NCI-H1048 (cell line): ENCODE results near the gene TM4SF1.

Experiments
- DNase-seq: peaks from one replicate; lab custom pipeline; 2025; lab: John Stamatoyannopoulos, UW

The TM4SF1 gene, protein sequence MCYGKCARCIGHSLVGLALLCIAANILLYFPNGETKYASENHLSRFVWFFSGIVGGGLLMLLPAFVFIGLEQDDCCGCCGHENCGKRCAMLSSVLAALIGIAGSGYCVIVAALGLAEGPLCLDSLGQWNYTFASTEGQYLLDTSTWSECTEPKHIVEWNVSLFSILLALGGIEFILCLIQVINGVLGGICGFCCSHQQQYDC

DNA sequence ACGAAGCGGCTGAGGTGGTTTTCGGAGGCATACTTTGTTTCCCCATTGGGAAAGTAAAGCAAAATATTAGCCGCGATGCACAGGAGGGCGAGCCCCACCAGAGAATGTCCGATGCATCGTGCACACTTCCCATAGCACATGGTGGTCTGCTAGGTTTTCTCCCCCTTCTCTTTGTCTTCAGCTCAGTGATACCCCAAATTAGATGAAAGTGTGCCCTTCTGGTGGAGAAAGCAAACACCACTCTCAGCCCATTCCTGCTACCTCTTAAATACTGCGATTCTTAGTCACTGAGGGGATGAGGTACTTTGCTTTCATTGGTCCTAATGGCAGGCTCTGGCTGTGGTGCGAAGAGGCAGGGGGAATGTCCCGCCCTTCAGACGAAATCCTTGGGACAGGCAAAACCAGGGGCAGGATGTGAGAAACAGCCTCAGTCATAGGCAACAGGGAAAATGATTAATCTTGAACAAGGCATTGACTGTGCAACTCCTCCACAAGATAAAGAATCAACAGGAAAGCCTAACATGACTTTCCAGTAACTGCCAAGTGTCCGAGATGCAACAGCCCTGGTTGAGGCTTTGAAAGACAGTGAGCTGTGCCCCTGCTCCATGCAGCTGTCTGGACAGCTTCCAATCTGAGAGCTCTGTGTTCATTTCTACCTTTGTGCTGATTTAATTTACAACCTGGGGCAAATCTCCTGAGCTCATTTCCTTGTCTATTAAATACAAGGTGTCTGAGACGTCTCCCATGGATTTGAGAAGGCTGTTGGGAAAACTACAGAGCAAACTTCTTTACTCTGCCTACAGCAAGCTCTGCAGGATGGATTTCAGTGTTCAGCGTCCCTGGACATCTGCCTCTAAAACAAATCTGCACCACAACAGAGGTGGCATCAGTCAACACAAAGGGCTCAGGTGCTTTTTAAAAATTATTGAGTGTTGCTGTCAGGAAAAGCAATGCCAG is at the start of gene TM4SF1:
Gene TM4SF1 (minus strand): TSS at position 242 of the 957 bp plus-strand sequence. CDS start 102 bp downstream, at position 140.
- DNase-seq, result no peak

DNA sequence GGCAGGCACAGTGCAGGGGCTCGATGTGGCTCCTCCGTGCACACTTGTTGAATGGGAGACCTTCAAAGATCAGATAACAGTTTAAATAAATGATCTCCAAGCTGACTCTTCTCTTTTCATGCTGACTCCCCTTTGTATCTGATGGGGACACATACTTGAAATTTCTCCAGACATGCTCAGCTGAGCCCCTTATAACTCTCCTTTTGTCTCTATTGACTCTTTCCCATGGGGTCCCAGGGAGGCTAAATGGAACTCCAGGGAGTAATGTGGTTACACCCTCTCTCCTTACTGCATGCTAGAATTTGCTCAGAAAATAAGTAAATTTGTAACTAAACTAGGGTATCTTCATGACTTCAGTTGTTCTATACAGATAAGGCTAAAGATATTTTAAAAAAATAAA is 48.9 kb upstream of the TM4SF1 start:
- DNase-seq, result no peak

DNA sequence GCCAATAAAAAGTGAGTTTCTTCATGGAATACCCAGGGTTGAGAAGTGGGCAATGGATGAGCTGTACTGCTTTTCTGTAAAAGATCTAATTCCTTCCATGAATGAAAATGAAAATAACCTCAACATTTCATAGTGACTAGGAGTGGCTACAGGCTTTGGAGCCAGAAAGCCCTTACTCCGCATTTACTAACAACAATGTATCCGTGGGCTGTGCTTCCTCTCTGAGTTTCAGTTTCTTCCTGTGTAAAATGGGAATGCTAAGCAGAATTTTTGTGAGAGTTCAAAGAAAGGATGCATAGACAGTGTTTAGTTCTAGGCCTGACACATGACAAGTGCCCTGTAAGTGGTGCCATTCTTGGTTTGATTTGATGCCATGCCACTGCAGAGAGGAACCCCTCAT is 47.5 kb upstream of the TM4SF1 start:
- DNase-seq, result no peak

DNA sequence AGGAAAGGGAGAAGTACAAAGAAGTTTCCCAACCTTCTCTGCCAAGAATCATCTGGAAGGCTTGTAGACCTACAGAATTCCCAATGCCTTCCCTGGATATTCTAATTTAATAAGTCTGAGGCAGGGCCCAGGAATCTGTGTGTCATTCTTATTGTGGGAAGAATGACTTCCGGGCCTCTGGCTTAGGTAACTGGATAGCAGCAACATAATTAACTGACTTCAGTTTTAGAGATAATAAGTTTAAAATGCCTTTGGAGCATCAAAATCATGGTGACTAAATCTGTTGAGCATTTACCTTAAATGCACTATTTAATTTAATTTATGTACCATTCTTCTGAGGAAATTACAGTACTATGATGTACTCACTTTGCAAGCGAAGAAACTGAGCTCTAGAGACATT is 44.3 kb upstream of the TM4SF1 start:
- DNase-seq, result no peak

DNA sequence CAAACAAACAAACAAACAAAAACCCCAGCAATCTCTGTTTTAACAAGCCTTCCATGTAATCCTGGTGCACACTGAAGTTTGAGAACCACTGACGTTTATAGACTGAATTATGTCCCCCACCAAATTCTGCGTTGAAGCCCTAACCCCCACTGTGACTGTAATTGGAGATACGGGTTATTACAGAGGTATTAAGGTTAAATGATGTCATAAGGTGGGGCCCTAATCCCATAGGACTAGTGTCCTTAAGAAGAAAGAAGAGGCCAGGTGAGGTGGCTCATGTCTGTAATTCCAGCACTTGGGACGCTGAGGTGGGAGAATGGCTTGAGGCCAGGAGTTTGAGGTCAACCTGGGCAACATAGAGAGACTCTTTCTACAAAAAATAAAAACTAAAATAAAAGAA is 42.4 kb upstream of the TM4SF1 start:
- DNase-seq, result no peak

DNA sequence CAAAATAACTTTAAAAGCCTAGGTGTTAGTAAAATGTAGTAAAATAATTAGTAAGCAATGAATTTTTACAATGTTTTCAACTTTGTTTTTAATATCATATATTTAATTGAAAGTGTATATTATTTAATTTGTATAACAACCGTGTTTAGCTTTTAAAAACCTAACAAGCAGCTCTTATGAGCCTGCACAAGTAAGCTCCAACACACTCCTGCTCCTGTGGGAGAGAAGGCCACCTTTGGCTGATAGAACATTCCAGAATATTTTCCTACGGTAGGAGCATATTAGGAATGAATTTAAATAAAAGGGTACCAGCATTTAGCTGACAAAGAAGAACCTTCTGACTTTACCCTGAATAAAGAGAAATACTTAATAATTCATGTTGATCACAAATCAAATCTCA is 40.3 kb upstream of the TM4SF1 start:
- no peak for DNase-seq

DNA sequence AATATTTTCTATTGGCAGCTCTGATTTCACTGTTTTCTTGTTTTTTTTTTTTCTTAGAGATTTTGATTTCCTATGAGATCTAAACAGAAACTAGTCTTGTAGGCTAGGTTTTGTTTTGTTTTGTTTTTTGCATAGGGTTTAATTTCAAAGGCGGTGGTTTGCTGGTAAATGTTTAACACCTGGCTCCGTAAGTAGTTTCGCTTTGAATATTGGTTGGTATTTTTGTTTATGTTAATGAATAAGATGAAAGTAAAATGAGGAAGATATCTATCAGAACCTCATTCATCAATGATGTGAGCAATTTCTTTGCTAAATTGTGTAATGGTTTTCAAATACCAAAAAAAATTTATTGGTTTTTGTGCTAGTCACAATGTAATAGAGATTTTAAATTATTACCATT is 39.7 kb upstream of the TM4SF1 start:
- no peak for DNase-seq

DNA sequence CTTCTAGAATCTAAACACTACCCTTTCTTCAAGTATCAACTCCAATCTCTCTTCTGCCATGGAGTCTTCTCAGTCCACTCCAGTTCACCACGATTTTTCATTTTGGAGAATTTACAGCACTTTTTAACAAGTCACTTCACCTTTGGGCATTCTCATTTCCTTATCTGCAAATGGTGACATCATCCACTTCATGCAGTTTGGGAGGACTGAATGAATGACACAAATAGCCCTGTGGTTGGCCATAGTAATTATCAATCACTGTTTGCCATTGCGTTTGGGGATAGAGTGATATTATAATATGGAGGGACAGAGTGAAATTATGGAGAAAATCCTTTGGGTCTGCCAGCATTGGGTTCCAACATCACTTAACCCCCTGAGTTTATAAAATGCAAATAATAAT is 38.0 kb upstream of the TM4SF1 start:
- no peak for DNase-seq

DNA sequence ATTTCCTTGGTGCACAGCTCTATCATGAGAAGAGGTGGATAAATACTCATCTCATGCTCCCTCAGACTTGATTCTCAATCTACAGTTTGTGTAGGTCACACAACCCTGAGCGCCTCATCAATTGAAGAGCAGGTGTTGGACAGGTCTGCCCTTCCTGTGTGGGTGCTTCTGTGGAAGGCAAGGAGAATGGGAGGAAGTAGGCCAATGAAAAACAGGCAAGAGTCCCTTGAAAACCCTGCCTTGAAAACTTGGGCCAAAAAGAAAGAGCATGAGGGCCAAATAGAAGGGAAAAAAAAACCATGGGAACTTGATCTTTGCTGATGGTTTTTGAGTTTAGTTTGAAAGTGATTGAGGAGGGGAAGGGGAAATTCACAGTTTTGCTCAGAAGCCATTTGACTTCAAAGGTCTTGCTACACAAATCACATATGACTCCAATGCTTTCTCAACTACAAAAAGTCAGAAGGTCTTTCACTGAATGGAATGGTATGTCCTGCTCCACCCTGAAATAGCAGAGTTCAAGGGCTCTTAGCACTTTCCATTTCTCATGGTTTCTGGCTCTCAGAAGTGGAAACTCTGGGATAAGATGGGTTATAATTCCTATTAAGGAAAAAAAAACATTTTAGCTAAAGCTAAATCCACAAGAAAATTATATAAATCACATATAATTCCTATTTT is 37.2 kb upstream of the TM4SF1 start:
- DNase-seq, result no peak

DNA sequence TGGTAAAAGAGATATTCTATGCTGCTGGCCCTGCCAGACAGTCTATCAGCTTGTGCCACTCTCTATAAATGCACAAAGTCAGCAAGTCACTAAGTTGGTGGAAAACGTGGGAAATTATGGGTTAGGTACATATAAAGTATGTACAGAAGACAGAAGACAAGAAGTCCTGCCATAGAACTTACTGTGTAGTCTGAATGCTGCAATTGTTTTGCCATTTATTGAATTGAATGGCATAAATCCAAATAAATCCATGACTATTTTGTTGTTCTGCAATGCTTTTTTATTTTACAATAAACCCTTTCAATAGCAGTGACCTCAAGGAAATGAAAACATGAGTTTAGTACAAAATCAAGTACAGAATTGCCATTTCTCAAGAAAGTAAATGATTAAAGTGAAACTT is 34.1 kb upstream of the TM4SF1 start:
- no peak for DNase-seq

DNA sequence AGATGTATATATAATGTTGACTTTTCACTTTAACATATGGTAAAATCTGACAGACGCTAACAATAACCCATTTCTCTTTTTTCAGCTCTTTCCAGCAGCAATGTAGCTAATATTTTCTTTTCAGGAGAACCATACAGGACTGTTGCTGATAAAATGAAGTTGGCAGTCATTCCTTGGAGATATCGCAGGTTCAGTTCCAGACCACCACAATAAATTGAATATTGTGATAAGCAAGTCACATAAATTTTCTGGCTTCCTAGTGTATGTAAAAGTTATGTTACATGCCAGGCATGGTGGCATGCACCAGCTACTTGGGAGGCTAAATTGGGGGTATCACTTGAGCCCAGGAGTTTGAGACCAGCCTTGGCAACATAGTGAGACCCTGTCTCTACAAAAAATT is 31.9 kb upstream of the TM4SF1 start:
- no peak for DNase-seq

DNA sequence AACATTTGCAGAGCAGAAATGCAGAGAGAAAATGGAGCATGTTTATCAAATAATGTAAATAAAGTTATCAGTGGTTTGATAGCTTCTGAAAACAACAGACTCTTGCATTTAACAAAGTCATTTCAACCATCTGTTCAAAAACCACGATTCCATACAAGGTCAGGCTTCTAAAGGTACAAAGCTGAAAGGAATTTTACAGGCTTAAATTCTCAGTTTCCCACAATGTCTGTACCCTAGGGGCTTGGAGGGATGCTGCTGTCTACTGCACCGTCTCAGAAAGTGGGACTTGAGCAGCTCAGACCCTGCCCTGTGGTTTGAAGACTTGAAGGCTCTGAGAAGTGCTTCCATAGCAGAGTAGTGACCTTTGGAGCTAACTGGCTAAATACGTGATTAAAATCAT is 30.4 kb upstream of the TM4SF1 start:
- no peak for DNase-seq

DNA sequence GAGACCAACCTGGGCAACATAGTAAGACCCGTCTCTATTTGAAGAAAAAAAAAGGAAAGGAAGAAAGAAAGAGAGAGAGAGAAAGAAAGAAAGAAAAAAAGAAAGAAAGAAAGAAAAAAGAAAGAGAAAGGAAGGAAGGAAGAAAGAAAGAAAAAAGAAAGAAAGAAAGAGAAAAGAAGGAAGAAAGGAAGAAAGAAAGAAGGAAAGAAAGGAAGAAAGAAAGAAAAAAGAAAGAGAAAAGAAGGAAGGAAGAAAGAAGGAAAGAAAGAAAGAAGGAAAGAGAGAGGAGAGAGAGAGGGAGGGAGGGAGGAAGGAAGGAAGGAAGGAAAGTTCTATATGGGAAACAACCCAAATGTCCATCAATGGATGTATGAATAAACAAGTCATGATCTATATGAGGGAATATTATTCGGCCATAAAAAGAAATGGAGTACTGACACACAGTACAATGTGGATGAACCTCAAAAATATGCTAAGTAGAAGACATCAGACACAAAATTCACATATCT is 28.8 kb upstream of the TM4SF1 start:
- DNase-seq, result no peak

DNA sequence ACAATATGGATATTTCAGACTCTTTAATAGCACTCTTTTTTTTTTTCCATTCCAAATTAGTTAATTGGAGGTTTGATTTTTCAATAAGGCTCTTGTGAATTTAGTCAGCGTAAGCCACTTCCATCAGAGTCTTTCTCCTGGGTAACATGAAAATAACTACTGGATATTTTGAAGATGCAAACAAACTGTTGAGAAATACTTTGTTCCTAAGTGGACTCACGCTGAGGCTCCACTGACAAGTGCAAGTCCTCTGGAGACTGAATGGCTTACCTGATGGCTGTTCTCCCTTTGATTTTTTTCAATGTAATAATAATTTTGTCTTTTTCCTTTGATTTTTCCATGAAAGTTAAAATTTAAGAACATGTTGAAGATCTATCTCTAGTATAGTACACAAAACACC is 26.0 kb upstream of the TM4SF1 start:
- no peak for DNase-seq

DNA sequence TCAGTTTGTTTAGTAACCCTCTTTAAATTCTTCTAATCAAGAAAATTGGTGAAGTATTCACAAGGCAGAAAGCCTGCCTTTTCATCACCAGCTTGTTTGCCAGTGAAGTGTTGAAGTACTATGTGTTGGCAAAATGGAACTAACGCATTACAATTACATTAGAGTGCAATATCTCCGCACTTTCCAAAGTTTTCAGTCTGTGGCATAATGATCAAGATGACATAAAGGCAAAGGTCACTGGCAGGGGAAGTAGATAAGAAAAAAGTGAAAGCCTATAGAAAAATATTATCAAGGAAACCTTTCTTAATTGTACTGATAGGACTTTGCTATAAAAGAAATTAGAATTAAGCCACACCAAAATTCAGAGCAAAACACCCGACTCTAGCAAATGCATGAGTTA is 25.0 kb upstream of the TM4SF1 start:
- DNase-seq, result no peak

DNA sequence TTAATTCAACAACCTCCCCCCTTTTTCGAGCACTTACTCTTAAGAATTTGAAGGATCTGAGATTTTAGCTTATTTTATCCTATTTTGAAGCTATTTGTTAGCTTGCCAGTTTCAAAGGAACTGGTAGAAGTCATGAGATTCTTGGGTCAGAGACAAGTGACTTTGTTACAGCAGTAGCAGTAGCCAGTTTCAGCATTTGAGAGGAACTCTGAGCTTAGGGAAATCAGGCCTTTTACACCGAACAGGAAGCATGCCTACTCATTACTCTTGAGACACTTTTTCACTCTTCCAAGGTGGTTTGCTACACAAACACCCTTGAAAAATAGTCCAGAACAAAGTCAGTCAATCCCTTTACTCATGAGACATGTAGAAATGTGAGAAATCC is 24.5 kb upstream of the TM4SF1 start:
- DNase-seq, result no peak

DNA sequence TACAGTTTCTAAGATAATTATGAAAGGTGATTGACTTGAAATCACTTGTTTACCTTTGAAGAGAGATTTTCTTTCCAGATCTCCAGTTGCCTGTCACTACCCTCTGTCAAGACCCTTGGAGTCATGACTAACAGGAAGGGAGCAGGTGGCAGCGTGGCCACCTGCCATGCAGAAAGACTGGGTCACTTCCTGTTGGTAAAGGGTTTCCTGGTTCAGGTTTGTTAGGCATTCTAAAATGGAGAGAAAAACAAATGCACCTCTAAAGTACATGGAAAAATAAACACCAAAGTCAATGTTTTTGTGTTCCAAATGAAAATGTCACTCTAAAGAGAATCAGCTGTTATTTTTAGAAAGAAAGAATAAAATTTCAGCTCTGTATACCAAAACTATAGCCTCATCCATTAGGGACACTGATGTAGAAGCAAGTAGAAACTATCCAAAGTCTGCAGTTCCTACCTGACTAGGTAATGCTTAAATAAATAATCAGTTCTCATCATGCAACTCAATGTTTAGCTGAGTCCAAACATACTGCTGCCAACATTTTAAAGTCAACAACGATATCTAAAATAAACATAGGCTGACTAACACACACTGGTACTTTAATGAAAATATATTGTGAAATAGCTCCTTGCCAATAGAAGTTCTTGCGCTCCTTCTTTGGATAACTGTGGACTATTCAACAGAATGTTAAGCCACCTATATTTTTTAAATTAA is 23.9 kb upstream of the TM4SF1 start:
- DNase-seq, result no peak

DNA sequence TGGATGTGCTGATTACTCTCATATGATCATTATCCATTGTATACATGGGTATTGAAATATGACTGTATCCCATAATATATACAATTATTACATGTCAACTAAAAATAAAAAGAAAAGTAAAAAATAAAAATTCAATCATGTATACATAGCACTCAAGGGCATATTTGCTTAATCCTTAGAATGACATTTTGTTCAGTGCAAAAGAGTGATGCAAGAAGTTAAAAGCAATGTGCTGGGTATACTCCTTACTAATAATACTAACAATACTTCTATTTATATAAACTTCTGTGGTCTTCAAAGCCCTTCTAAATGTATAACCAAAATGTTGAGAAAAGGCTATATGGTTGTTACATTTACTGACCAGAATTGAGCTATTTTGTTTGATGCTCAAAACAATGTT is 23.2 kb upstream of the TM4SF1 start:
- no peak for DNase-seq

DNA sequence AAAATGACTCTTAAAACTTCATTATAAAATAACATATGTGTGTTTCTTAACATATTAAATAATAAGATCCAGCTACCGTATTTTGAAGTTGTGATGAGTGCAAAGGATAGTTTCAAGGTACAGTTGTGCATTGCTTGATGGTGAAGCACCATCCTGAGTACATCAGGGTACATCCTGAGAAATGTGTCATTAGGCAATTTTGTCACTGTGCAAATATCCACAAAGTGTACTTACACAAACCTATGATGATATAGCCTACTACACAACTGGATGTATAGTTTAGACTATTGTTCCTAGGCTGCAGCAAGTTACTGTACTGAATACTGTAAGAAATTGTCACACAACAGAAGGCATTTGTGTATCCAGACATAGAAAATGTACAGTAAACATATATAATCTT is 20.8 kb upstream of the TM4SF1 start:
- no peak for DNase-seq

DNA sequence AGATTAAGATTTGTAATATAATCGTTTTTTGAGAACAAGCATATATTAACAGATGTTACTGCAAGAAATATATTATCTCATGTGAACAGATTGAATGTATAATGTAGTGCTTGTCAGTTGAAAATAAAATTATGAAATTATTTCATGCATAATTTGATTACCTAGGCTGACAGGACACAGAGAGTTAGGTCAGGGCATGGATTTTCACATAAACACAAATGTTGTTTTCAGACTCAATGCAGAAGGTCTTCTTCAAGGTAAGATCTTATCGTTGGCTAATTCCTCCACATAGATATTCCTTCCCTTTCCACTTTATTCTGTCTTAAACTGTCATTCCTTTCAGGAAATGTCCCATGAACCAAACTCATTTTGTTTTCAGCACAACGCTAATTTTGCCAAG is 20.1 kb upstream of the TM4SF1 start:
- DNase-seq, result no peak

DNA sequence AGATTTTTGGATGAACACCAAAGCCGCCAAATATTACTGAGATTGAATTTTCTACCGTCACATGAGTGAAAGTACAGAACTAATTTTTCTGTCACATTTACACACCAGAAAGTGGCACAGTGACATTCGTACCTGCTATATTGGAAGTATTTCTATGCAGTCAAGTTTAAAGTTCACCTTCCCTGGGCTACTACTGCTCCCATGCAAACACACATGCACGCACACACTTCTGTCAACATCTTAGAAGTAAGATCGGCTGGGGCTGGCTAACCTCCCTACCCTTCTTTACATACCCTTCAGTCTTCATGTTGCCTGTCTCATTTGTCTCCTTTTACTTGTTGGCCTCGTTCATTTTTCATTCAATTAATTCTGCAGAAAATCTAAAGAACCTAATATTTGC is 19.0 kb upstream of the TM4SF1 start:
- no peak for DNase-seq
